Activated T-helper 1 cell treated with anti-CD3 and anti-CD28 coated beads, Interleukin-2, amount 50 U/mL, for 16 hours (primary cell): ENCODE results near the gene GNG11.
"Not testable (repeated sequence)": the region's sequence is repeated elsewhere in the genome, so short reads cannot be mapped to it uniquely, and the experiment has no call there.

Experiments
- DNase-seq, 2 donors: peaks; one replicate each; pipeline ENCODE4 v3.0.0-alpha.2; 2020; ENCODE audit warnings: low read depth in 1 of 2, low spot score in 1 of 2

The GNG11 gene

GRCh38 chr7:93911242-93911641 lies 10.3 kb upstream of the GNG11 start:
- DNase-seq: not testable (repeated sequence)

- not testable (repeated sequence) for DNase-seq
These were observed 9.9 kb upstream of the GNG11 start for GRCh38 chr7:93911661-93912060.

DNA sequence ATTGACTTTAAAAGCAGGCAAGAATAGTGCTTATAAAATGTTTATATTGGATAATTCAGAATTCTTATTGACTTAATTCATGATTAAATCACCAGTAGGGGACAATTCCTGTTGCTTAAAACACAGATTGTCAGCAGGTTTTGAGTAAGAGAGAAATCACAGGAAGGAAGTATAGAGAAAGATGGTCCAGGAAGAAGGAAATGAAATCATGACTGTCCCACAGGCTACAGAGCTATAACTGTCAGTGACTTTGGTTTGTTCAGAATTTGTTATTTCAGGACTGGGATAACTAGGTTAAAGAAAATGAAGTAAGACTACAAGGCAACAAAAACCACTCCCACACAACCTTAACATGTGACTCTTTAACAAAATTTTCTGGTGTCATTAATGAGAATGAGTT lies 8.3 kb upstream of the GNG11 start:
- DNase-seq: no peak

DNA sequence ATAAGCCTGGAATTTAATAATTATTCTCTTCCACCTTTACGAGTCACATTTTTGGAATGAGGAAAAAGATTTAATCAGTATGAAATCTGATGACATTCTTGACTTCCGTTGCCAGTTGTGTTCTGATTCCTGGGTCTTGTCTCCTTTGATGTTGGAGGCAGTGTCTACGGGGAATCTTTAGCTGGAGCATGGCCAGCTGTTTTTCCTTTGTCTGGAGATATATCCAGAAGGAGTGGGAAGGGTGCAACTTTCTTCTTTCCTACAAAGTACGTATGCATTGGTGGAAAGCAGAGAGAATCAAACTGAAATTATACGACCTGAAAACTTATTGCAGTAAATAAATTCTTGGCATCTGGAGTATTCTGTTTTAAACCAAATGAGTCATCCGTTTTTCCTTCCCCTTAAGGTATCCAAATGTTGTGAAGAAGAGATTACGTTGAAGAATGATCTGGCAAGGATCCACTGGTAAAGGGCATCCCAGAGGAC lies 6.9 kb upstream of the GNG11 start:
- no peak for DNase-seq

DNA sequence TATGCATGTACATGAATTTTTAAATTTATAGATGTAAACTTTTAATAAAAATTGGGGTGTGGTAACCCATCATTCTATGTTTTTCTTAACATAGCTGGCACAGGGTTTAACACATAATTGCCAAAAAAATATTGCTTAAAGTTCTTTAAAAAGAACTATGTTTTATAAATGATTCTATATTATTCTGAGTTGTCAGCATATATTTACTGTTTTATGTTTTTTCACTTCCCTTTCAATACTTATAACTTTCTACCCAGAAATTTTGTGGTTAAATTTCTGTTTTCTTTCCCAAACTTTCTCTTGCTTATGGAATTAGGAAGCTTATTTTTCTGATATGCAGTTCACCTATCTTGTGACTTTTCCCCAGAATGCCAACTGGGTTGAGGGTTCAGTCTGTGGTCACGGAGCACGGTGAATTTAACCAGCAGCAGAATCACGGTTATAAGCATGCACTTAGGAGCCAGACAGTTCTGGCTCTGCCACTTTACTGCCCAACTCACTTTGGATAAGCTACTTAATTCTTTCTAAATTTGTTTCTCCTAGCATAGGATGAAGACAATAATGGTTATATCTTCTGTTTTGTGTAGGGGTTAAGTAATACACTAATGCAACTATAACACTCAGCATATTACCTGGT lies 6.2 kb upstream of the GNG11 start:
- DNase-seq: not testable (repeated sequence)

DNA sequence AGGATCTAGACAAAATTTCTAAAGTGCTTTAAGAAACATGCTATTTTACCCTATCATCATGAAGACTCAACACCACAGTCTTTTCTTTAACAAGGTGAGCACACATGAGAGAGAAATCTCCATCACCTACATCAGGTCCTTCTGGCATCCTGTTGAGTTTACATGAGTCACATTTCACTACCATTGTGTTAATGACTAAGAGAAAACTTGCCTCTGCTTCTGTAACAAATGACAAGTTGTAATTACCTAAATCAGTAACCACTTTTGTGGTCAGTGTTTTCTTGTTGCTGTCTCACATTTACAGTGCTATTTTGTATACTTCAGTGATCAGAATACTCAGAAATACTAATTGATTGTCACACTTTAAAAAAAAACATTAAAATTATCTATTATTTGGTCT lies 5.6 kb upstream of the GNG11 start:
- not testable (repeated sequence) for DNase-seq

GRCh38 chr7:93916315-93916714 lies 5.2 kb upstream of the GNG11 start:
- DNase-seq: not testable (repeated sequence)

DNA sequence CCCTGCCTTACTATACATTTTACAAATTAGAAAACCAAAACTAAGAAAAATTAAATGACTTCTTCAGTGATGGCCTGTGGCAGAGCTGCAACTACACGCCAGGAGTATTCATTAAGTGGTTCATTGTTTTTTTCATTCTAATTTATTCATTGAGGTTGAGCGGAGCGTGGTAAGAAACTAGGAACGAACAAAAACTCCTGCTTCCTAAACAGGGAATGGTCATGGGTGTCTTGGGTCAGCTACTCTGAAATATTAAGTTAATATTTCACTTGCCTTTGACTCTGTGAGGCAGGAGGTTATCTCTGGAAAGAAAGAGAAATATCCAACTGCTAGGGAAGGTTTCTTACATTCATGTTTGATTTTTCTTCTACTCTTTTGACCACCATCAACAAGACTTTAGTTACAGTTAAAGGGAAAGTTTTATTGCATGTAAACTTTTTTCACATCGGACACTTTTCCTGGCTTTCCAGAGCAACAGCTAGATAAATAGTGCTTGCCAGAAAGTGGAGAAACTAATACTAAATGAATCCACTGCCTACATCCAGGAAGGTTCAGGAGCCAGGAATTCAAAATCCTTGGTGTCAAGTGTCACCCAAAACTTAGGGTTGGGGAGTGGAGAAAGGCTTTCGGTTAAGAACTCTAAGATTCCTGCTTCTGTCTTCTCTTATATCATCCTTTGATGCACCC lies 896 bp upstream of the GNG11 start:
- no peak for DNase-seq

GRCh38 chr7:93921186-93921585 lies 349 bp upstream of the GNG11 start:
- no peak for DNase-seq

DNA sequence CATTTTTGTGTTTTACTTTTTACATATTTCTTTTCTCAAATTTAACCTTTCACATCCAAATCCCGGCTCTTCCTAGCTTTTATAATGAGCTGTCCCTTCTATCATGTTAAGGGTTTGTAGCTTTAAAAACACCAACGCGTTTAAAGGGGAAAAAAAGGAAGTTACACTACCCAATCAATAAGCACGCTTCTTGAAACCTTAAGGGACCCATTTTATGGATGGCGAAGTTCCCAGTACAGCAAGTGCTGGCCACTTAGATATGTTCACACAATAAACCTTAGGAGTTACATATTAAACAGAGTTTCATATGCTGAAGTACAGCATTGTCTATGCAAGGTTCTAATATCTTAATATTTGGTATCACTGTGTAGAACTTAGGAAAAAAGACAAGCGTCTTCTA lies 1.8 kb downstream of the GNG11 start:
- DNase-seq: no peak

GRCh38 chr7:93923942-93924341 lies 2.4 kb downstream of the GNG11 start:
- DNase-seq: no peak

DNA sequence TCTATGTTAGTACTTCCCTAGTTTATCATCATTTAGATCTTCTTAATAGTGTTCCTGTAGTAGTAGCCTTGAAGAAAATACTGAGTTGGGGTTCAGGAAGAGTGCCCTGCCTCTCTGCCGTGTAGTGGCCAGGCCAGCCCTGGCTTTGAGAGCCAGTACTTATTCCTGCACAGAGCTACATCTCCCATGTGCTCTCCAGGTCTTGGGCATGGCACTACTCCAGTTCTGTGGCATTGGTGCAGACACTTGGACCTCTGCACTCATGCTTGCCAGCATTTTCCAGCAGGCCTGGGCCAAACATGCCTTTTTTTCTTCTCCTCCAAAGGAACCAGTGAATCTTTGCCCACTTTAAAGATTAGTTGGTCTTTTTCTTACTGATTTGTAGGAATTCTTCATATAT lies 5.3 kb downstream of the GNG11 start:
- DNase-seq: no peak

DNA sequence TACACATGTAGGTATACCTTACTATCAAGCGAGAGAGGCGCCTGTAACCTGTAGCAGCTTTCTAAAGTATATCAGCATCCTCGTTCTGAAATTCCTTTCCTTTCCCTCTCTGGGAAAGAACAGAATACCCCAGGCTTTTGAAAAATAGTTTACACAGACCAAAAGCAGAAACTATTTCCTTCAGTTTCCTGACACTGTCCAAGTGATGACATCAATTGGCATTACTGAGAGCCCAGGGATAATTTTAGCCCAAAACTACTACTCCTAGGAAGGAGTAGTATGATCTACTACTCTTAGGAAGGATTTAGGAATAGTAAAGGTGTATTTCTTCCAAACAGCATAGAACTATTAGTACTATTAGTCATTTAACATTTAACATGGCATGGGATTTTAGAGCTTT lies 6.0 kb downstream of the GNG11 start:
- DNase-seq: no peak

DNA sequence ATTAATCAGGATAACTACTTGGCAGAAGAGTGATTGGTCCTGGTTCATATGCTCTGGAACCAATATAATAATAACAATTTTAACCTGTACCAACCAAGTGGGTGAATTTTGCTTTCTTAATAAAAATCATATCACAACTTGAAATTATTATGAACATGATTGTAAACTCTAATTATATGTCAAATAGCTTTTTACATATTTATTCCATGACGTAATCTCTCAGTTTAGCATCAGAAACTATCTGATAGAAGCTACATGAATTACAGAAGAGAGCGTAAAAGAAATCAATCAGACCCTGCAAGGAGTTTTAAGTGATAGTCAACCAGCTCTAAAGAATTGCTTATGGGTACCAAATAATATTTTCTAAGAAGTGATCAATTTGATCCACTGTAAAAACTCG lies 10.1 kb downstream of the GNG11 start:
- no peak for DNase-seq

- no peak for DNase-seq
These were observed 11.6 kb downstream of the GNG11 start for GRCh38 chr7:93933156-93933555.

DNA sequence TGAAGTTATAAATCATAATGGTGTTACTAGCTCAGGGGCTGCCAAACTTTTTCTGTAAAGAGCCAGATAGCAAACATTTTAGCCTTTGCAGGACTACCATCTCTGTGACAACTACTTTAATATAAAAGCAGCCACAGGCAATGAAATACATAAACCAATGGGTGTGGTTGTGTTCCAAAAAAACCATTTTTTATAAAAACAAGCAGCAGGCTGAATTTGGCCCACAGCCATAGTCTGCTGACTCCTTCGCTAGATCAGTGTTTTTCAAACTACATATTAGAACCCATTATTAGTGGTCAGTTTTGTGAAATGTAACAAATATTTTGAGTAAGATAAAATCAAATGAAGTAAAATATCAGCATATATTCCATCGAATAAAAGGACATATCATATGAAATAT lies 13.6 kb downstream of the GNG11 start:
- DNase-seq: no peak

DNA sequence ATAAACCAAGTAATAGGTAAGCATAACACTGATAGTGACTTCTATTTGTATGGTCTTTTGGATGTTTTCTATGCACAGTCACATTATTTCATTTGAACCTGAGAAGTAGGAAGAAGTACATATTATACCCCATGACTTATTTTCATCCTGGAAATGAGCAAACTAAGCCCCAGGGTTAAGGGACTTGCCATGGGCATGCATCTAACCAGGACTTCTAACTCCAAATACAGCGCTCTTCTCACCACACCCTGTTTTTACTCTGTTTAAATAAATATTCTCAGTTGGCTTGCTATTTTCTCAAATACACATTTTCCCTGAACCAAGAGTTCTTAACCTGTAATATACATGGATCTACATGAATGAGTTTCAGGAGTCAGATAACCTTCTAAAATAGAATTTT lies 16.3 kb downstream of the GNG11 start:
- no peak for DNase-seq

DNA sequence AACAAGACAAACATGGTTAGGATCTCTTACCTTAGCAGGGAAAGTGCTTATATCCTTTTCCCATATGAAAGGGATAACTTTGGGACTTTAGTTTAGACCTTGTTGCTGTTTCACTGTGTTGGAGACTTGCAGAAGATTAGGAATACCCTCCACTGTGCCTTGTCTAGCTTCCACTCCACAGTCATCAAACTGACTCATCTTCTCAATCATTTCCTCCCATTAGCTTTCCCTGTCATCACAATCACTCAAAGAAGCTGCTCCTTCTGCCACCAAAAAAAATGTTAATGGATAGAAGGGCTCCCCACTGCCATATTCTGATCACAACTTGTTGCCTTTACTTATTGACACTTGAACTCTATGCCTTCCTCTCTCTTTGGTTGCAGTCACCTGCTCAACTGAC lies 16.8 kb downstream of the GNG11 start:
- DNase-seq: no peak

- no peak for DNase-seq
These were observed 20.4 kb downstream of the GNG11 start for GRCh38 chr7:93941945-93942344.

DNA sequence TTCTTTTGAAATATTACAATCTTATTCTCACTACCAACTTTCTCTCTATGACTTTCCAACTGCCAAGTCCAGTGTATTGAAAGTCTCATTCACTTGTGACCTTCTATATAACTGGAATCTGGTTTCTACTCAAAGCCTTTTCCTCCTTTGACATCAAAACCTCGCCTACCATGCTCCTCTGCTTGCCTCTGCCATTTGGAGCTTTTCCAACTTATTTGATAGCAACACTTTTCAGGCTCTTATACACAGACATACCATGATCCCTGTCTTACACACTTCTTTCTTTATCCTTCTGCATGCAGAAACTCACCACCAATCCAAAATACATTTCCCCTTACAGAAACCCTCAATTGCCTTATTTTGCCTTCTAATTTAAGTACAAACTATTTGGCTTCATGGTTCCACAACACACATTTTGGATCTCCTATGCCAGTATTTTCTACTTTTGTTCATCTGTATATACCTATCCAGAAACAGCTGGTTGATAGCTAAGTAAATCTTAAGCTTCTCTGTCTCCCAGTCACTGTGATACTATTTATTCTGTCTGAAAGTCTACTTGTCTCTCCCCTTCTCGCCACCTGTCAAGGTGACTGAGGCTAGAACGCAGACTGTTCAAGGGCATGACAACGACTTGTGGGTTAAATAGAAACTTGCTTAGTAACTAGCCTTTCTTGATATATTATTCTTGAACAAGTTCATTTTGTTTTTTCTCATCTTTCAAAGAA lies 22.4 kb downstream of the GNG11 start:
- DNase-seq: no peak

GRCh38 chr7:93944673-93945072 lies 23.1 kb downstream of the GNG11 start:
- DNase-seq: no peak

- no peak for DNase-seq
These were observed 23.5 kb downstream of the GNG11 start for GRCh38 chr7:93945083-93945482.
